Stimulated activated CD4-positive, alpha-beta T cell treated with anti-CD3 and anti-CD28 coated beads, Interleukin-2, amount 100 ng/mL, for 48 hours (primary cell): ENCODE results near the gene P2RY2.
"Not testable (repeated sequence)": the region's sequence is repeated elsewhere in the genome, so short reads cannot be mapped to it uniquely, and the experiment has no call there.

Experiments used
- DNase-seq, 2 donors: peaks; one replicate each; pipeline ENCODE4 v3.0.0-alpha.2; 2020

The P2RY2 gene

DNA sequence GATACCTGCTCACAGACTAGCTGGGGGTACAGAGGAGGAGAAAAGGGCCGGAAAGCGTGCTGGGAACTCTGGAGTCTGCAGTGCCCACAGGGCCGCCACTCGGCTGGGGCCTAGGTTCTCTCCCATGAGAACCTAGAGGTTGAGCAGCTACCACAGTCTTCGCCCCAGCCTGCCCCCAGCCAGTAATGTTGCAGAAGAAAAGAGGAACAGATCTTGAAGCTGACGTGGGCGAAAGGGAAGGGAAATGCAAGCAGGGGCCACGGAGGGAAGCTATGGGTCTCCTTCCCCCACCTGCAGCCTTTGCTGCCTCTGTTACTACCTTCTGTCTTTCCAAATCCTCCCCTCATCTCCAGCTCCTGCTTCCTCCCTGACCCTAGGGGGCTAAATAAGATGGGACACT, 28.8 kb upstream of the P2RY2 start:
- DNase-seq: no peak

DNA sequence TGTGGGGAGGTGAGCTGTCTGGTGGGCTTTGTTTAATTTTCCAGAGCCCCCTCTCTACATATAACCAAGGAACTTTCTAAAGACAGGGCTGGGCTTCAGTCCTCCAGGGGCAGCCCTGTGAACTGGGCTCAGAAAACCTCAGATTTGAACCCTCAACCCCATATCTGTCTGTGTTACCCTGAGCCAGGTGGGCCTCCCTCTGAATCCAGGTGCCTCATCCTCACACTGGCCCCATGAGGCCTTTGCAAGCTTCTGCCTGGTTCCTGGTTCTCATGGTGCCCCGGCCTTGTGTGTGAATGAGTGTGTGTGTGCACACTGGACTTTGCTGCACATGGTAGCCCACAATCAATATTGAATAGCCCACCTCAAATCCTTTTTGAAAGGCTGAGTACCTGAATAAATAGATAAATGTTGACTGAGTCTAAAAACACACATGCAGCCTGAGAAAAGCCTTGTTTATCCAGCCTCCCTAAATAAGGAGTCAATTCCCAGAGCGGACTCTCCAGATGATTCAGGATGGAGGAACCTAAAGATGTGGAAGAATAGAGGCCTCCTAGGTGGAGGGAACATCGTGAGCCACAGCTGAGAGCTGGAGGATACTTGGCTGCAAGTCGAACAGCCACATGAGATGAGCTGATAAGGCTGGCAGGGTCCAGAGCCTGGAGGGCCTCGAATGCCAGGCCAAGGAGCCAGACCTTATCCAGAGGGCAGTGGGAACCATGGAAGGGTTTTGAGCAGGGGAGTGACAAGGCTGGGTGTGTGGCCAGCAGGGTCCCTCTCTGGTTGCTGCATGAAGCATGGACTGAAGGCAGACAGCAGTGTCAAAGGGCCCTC, 28.1 kb upstream of the P2RY2 start:
- DNase-seq: no peak

DNA sequence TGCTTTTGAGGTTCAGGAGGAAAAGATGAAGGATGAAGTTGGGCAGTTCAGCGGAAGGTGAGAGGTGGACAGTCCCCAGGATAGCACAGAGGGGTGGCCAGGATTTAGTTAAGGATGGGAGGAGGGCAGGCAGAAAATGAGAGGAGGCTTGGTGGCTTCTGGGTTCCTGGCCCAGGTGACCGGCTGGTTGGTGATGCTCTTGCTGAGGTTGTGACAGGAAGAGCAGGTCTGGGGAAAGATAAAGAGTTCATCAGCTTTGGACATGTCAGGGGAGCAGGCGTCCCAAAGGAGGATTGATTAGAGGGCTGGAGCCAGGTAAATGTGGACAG, 27.6 kb upstream of the P2RY2 start:
- no peak for DNase-seq

DNA sequence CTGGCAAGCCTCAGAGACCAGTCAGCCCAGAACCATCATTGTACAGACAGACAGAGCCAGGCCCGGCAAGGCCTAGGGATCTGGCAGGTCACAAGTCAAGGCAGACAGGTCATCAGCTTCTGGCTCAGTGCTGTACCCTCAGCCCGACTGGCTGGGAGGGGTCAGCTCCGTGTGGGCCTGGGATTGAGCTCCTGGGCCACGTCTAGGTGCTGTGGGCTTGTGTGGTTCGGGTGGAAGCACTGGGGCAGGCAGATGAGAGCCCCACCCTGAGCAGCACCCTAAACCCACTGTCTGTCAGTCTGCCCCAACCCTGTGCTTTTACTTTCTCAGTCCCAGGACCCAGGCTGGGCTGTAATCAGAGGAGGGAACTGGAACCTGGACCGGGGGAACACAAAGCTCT, 26.9 kb upstream of the P2RY2 start:
- no peak for DNase-seq

DNA sequence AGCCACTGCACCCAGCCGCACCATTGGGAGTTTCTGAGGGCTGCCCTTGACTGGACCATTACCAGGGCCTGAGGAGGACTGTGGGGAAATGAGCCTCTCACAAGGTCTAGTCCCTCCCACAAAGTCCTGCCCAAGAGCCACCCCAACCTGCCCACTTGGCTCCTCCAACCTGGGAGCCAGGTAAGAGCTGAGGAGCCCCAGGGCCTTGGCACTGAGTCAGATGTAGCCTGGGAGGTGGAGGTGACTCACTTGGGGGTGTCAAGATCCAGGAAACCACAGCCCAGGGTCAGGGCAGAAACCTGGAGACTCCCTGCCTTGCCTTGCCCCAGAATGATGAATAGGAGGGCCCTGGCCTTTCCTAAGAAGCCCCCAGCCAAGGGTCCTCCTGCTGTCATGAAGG, 25.8 kb upstream of the P2RY2 start:
- DNase-seq: no peak

DNA sequence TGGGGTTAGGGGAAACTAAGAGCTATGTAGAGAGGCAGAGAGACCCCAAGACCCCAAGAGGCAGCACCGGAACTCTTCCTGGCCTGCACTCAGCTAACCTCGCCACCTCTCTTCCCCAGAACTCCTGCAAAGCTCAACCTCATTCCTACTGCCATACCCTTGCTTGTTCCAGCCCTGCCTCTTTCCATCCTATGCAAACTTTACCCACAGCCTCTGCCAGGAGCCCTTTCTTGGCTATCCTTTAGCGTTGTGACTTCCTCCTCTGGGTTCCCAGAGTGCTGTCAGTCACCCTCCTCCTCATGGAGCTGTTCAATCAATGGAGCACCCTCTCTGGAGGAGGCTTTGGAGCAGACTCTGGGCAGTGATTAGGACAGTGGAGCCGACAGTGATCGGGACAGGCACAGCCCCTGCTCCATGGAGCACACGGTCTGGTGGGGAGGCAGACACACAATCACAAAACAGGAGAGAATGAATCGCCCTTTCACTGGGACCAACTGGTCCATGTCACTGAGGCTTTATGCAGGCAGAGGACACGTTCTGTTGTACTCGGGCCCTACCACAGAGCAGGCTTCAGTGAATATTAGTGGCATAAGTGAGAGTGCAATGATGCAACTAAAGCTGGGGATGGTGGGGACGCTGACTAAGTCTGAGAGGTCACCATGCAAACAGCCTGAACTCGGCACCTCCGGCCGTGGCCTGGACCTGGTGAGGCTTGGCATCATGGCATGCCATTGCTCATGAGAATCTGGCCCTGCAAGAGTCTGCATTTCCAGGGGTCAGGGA, 24.6 kb upstream of the P2RY2 start:
- DNase-seq: no peak

DNA sequence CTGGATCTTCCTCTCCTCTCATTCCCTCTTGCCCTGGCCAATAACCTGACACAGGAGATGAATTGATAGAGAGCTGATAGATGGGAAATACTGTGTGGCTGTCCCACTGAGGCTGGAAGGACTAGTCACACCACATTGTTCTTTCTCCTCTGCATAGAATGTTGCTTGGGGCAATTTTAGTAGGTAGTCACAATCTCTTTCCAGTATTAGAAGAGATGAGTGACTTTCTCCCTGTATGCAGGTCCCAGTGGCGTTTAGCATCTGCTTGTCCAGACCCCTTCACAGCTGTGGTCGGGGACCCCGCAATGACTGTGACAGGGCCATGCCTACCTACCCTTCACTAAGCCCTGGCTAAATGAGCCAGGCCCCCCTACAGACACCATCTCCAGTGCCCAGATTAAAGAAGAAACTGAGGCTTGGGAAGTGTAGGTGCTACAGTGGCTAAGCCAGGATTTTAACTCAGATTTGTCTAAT, 24.0 kb upstream of the P2RY2 start:
- no peak for DNase-seq

DNA sequence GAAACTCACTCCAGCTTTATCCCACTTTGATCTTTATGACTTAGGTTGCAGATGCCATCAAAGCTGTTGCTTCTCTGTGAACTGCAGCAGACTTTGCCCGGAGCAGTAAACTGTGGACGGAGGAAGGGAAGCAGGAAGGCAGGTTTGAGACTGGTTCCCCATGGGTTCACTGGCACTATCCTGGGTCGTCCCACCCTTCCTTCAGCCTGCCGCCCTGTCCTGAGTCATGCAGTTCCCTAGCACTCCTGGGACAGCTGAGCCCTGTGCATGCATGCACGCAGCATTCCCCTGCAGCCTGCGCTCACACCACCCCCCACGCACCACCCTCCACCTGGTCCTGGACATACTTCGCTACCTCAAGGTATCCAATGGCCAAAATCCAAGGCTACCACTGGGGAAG, 23.5 kb upstream of the P2RY2 start:
- no peak for DNase-seq

DNA sequence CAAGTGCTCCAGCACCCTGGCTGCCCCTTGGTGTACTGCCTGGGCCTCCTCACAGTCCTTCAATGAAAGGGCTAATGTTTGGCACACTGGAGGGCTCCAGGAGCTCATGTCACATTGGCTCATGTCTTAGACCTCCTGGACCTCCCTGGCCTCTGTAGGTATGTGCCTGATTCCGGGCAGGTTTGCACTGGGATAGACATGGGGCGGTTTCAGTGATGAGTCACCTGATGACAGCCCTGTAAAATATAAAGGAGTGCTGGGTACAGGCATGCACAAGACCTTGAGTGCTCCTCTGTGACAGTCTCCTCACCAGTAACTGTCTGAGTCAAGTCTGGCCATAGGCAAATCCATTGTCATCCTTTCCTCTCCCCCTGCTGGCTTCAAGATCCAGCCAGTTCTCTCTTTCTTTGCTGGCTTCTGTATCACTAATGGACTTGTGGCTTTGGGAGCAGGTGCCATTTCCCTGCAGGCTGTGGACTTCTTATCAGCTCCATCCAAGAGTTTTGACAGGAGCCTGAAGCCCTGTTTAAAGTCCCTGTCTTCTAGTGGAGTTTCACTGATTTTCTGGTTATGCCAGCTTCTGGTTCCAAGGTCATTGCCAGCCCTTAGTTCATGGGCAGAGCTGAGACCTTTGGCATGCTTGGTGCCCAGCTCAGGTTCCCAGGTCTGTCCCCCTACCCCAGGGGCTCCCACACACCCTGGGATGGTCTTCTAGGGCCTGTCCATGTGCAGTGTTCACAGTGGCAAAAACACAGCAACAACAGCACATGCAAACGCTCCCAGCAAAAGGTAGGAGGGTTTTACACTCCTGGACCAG, 22.7 kb upstream of the P2RY2 start:
- DNase-seq: no peak

DNA sequence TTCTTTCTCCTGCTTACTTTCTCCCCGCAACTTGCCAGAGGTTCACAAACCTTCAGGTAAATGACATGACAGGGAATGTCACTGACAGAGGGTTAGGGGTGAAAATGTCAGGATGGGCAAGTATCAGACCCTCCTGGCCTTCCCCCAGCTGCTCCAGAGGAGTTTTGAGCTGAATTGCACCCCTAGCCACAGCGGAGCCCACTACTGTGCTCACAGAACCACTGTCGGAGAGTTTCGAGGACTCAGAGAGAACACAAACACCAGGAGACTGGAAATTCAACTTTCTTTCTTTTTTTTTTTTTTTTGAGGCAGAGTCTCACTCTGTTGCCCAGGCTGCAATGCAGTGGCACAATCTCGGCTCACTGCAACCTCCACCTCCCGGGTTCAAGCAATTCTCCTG, 21.5 kb upstream of the P2RY2 start:
- DNase-seq: no peak

DNA sequence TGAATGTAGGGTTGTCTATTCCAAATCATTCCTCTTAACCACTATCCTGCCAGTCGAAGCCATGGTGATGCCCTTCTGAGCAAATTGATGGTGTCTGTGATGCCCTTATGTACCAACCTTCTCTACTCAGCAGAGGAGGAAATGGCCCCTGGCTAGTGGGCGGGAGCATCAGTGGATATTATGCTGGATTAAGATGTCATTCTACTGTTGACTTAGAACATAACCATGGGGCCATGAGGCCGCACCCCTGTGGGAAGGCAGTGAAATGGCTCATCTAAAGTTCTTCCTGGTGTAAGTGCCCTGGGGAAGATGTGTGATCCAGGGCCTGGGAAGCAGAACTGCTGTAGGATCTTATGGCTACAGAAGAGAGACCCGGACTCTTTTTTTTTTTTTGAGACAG, 20.7 kb upstream of the P2RY2 start:
- no peak for DNase-seq

DNA sequence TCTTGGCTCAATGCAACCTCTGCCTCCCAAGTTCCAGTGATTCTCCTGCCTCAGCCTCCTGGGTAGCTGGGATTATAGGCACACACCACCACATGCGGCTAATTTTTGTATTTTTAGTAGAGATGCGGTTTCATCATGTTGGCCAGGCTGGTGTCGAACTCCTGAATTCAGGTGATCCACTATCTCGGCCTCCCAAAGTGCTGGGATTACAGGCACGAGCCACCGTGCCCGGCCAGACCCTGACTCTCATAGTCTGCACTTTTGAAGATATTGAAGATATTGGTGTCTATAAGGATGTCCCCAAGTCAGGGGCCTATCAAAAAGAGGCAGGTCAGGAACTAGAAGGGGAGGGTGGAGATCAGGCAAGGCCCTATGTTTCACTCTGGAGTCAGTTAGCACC, 20.3 kb upstream of the P2RY2 start:
- DNase-seq: not testable (repeated sequence)

DNA sequence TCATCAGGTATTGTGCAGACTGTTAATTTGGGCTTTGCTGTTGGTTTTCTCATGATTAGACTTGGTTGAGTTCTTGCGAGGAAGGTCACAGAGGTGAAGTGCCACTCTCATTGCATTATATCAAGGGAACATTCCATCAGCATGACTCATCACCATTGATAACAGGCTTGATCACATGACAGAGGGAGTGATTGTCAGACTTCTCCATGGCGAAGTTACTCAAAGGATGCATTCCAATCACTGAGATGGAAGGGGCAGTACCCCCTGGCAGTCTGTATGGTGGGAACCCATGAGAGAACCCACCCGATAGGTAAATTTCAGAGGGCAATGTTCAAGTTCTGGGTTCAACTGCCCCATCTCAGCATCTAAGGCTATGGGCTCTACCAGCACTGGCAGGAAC, 19.4 kb upstream of the P2RY2 start:
- no peak for DNase-seq

DNA sequence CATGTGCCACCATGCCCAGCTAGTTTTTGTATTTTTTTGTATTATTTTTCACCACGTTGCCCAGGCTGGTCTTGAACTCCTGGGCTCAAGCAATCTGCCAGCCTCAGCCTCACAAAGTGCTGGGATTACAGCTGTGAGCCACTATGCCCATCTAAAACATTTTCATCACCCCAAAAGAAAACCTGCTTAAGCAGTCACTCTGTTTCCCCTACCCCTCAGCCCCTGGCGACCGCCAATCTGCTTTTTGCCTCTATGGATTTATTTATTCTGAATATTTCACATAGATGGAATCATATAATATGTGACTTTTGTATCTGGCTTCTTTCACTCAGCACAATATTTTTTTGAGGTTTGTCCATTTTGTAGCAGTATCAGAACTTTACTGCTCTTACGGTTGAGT, 18.6 kb upstream of the P2RY2 start:
- DNase-seq: no peak

DNA sequence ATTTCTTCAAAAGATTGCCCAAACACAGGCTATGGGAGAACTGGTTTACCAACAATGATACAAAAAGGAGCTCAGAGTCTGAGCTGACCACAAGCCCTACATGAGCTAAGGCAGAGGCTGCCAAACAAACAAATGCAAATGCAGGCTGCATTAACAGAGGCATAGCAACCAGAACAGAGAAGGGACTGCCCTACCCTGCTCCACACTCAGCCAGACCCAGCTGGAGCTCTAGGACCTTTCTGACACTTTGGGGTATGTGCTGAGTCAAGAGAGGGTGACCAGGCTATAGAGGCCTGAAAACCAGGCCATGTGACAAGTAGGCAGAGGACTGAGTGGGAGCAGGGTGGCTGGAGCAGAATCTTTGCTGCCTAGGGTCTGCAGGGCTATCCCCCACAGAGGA, 17.8 kb upstream of the P2RY2 start:
- DNase-seq: no peak

DNA sequence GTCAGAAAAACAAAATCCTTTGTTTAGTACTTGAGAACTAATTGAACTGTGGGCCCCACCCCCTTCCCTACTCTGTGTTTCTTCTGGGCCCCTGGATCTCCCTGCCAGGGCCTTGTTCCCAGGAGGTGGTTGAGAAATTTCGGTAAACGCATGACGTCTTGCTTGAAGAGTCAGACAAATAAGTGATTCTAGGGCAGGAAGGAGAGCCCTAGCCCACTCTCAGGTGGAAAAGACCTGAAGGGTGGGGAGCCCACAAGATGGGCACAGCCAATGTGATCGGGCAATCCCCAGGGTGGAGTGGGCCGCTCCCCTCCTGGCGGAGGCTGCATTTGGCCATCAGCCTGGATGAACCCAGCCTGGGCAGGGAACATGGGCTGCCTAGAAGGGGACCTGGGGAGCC, 16.8 kb upstream of the P2RY2 start:
- DNase-seq: no peak

DNA sequence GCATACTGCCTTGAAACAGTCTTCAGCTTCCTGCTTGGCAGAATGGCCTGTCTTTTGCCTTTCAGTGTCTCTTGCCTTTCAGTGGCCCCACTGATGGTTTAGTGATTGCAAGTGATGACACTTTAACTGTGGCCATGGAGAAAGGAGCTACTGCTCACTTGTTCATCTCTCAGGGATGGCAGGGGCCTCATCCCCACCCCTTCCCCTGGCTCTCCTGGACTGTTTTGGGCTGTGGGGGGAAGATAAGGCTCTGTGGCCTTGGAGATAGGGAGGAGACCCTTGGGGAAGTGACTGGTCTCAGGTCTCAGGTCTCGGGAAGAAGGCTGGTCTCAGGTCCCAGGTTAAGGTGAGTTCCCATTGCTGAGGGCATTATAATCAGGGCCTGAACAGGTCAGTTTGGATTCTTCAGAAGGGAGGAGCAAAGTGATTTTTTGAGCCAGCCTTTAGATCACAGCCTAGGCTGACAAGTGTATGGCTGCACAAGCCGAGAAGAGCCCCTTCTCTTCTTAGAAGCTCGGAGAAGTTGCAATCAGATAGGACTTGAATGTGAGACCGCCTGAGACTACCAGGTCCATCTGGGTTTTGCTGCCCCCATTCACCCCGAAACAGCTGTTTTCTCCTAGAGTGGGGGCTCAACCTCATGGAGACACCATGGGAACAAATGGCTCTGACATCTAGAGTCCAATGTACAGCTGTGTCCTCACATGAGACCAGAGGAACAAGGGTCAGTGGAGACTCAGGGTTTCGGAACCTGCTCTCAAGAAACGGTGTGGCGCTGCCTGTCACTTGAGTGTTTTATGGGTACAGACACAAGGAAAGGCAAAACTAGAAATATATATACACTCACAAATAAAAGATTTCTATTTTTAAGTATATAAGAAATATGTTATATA, 15.9 kb upstream of the P2RY2 start:
- no peak for DNase-seq

DNA sequence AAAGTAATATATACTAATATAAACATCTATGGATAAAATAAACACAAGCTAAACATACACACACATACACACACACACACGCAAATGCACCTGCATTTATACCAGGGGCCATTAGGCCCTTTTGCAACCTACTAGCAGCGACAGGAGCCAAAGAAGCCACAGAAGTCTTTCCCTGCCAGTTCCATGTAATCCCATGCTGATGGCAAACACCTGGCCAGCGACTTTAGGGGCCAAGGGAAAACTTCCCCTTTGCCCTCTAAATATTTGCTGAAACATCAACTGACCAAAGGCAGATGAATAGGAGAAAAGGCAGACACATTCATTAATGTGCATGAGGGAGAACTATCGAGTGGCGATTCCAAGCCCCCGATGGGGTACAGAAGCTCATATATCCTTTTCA, 14.8 kb upstream of the P2RY2 start:
- no peak for DNase-seq

DNA sequence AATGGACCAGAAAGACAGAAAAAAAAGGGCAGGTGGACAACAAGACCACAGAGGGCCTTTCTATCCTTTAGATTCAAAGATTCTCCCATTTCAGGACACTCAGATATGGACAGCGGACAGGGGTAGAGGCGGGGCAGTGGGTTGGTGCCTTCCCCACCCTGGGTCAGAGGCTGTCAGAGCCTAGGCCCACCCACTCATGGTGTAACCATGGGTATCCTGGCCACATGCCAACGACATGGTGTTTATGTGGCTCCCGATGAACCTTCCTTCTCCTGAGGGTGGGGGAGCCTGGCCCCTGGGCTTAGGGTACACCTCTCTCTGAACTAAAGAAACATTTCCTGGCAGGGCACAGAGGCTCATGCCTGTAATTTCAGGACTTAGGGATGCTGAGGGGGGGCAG, 14.3 kb upstream of the P2RY2 start:
- DNase-seq: no peak

DNA sequence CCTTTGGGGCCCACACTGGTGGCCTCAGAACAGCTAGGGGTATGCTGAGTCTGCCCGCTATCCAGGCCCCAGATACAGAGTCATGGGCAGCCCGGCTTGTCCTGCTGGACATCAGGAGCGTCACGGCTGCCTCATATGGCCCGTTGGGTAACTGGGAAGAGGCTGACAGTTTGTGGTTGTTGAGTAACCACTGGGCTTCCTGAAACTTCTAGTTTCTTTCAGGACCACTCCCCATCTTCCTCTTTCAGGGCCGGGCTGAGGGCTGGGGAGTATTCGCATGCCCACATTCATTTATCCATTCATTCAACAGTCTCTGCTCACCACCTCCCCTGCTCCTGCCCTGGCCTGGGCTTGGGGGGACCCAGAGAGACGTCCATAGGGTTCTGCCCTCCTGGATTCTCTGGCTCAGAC, 13.4 kb upstream of the P2RY2 start:
- no peak for DNase-seq

DNA sequence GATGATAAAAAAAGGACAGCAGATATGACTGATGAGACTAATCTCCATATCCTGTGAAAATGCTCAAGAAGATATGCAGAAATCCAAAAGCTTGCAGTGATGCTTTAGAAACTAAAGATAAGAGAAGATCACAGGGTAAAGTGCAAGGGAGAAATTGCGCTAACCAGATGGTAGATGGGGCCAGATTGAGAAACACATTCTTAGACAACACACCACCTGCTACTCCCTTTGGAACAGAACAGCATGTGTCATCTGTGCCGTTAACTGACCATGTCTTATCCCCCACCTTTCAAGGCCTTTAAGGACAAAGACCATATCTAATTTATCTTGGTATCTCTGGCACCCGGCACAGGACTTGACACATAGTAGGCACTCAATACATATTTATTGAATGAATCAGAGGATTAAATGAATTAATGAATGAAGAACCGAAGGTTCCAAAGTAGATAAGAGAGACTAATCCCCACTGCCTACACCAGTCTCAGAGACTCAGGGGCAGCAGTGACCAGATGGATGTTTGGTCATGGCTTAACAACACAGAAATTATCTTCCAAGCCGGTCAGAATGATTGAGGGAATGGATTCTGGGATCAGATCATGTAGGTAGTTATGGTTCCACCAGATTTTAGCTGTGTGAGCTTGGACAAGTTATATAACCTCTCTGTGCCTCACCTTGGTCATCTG, 12.3 kb upstream of the P2RY2 start:
- DNase-seq: no peak

DNA sequence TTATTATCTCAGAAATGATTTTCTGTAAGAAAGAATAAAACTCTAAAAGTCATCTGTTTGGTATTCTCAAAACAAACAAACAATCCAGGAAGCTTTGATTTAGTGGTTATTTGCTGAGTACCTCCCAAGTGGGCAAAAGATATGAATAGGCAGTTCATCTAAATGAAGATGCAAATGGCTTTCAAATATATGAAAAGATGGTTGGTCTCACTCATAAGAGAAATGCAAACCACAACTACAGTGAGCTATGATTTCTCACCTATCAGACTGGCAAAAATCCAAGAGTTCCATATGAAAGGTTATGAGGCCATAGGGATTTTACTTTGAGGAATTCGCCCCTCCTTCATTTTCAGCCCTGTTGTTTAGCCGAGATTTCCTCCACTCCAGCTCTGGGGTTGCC, 11.3 kb upstream of the P2RY2 start:
- no peak for DNase-seq
